Neural cell (in vitro differentiated cells): ENCODE data around the gene CLCN1. TPM values are rescaled to one million over a fixed set of nuclear protein-coding genes. Genes with fewer than 3 reads are reported as not detected.
A peak's percentile ranks its signal among the peaks of the same experiment; 100 is the strongest.

Source experiments
- H2AFZ ChIP-seq: fragments of 200-600, 300-800 bp; sonication (generic), shearing (Covaris generic); 2 replicates; pipeline ENCODE4 v1.6.0; 2014; ENCODE audit warnings: low read depth, mild to moderate bottlenecking, antibody characterized with exemption, low read length, moderate library complexity
- H3F3A ChIP-seq: fragments of 200-600 bp; shearing (Covaris generic); 2 replicates; pipeline ENCODE4 v1.6.1; 2016; ENCODE audit warnings: mild to moderate bottlenecking, moderate library complexity, mixed read lengths, antibody characterized with exemption, low read length; ENCODE audit not compliant: insufficient read depth, poor library complexity, severe bottlenecking
- H3K27ac ChIP-seq: fragments of 200-600, 300-800 bp; sonication (generic), shearing (Covaris generic); 2 replicates; pipeline ENCODE4 v1.5.1; 2014; ENCODE audit warnings: mild to moderate bottlenecking, low read length, moderate library complexity
- H3K27me3 ChIP-seq: fragments of 300-800, 200-600 bp; sonication (generic), shearing (Covaris generic); 2 replicates; pipeline ENCODE4 v1.6.0; 2014; ENCODE audit warnings: mild to moderate bottlenecking, low read depth, low read length, moderate library complexity; ENCODE audit not compliant: insufficient read depth
- H3K36me3 ChIP-seq: fragments of 300-800, 200-600 bp; sonication (generic), shearing (Covaris generic); 2 replicates; pipeline ENCODE4 v1.5.1; 2014; ENCODE audit warnings: mild to moderate bottlenecking, antibody characterized with exemption, low read length, moderate library complexity; ENCODE audit not compliant: insufficient read depth
- H3K4me2 ChIP-seq: fragments of 300-800, 200-600 bp; sonication (generic), shearing (Covaris generic); 2 replicates; pipeline ENCODE4 v1.6.0; 2014; ENCODE audit warnings: mild to moderate bottlenecking, low read length
- H3K4me3 ChIP-seq: fragments of 300-800, 200-600 bp; sonication (generic), shearing (Covaris generic); 2 replicates; pipeline ENCODE4 v1.5.1; 2014; ENCODE audit warnings: mild to moderate bottlenecking, low read length, moderate library complexity
- H3K79me2 ChIP-seq: fragments of 200-600 bp; shearing (Covaris generic); replicated peaks from 2 replicates; pipeline ENCODE4 v1.6.0; 2014; ENCODE audit warnings: mild to moderate bottlenecking, low read length, moderate library complexity; ENCODE audit not compliant: insufficient read depth
- H3K9ac ChIP-seq: fragments of 300-800, 200-600 bp; sonication (generic), shearing (Covaris generic); 2 replicates; pipeline ENCODE4 v1.6.1; 2016; ENCODE audit warnings: mild to moderate bottlenecking, low read length, mixed read lengths
- H3K9me2 ChIP-seq: fragments of 200-600 bp; shearing (Covaris generic); 2 replicates; pipeline ENCODE4 v1.6.1; 2016; ENCODE audit warnings: mild to moderate bottlenecking, low read length, mixed read lengths; ENCODE audit not compliant: insufficient read depth
- H3K9me3 ChIP-seq: fragments of 200-600, 300-800 bp; sonication (generic), shearing (Covaris generic); 2 replicates; pipeline ENCODE4 v1.6.1; 2016; ENCODE audit warnings: mild to moderate bottlenecking, mixed run types, low read length, moderate library complexity, mixed read lengths
- H4K20me1 ChIP-seq: fragments of 200-600 bp; shearing (Covaris generic); 2 replicates; pipeline ENCODE4 v1.6.1; 2016; ENCODE audit warnings: mild to moderate bottlenecking, mixed run types; ENCODE audit not compliant: insufficient read depth
- EP300 ChIP-seq: fragments of 450-650 bp; conservative IDR thresholded peaks from 2 replicates; pipeline ENCODE4 v1.6.1; 2014; ENCODE audit warnings: antibody characterized with exemption, mild to moderate bottlenecking, moderate library complexity; ENCODE audit not compliant: poor library complexity, severe bottlenecking
- EZH2 ChIP-seq: fragments of 200-600, 300-800 bp; shearing (Covaris generic), sonication (generic); IDR thresholded peaks from 2 replicates; pipeline ENCODE4 v1.6.1; 2014; ENCODE audit warnings: antibody characterized with exemption, low read length, borderline replicate concordance, mild to moderate bottlenecking; ENCODE audit not compliant: insufficient read depth, poor library complexity, severe bottlenecking
- MXI1 ChIP-seq: fragments of 450-650 bp; conservative IDR thresholded peaks from 2 replicates; pipeline ENCODE4 v1.6.1; 2014; ENCODE audit warnings: antibody characterized with exemption, mild to moderate bottlenecking; ENCODE audit not compliant: poor library complexity, severe bottlenecking
- POLR2AphosphoS5 ChIP-seq: IDR thresholded peaks from 2 replicates; pipeline ENCODE4 v1.6.1; 2012
- RAD21 ChIP-seq: fragments of 450-650 bp; conservative IDR thresholded peaks from 2 replicates; pipeline ENCODE4 v1.6.1; 2014; ENCODE audit warnings: antibody characterized with exemption, mild to moderate bottlenecking, moderate library complexity
- SMC3 ChIP-seq: fragments of 450-650 bp; conservative IDR thresholded peaks from 2 replicates; pipeline ENCODE4 v1.6.1; 2014; ENCODE audit warnings: antibody characterized with exemption, mild to moderate bottlenecking, moderate library complexity; ENCODE audit not compliant: poor library complexity
- TAF1 ChIP-seq: IDR thresholded peaks from 2 replicates; pipeline ENCODE4 v1.6.1; 2012; ENCODE audit warnings: low read depth
- polyA plus RNA-seq: library from polyadenylated mRNA; depleted of rRNA; stranded (reverse); fragments of >200 nt; gene quantifications from 2 replicates; pipeline ENCODE4 v1.2.3, GENCODE V29; 2014
- TF ChIP-seq, protein P1 (sequence below): fragments of 450-650 bp; IDR thresholded peaks from 2 replicates; pipeline ENCODE4 v1.5.1; 2014; ENCODE audit warnings: antibody characterized with exemption, mild to moderate bottlenecking, moderate library complexity; ENCODE audit not compliant: poor library complexity, severe bottlenecking
- TF ChIP-seq, protein P2 (sequence below): IDR thresholded peaks from 2 replicates; pipeline ENCODE4 v1.6.1; 2012; ENCODE audit warnings: borderline replicate concordance

The CLCN1 gene
- polyA plus RNA-seq, 1 donor from 2014 or later = not detected

DNA sequence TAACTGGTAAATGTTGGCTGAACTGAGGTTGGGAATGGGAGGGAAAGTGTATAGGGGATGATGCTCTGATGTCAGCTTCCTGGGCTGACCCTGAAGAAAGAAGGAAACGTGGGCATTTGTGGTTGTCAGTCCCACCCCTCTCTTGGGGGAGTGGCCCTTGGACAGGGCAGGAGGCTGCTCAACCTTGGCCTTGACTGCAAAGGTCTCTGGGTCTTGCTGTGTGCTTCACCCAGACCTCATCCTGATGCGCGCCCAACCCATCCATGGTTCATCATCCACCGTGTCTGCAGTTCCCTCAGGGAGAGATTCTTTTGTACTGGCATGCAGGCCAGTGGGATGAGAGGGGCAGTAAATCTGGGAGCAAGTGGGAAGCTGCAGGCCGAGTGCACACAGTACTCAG, 60.5 kb downstream of the CLCN1 start:
- H3K9ac ChIP-seq = no peak overlapping the region
- H3K4me3 ChIP-seq = no peak overlapping the region
- H3K9me2 ChIP-seq = no peaks in the 10 kb centered on the region
- H3K36me3 ChIP-seq = no peaks in the 10 kb centered on the region
- TF ChIP-seq EZH2 (no peak), EP300 (no peak)
- TF ChIP-seq, protein P1, sequence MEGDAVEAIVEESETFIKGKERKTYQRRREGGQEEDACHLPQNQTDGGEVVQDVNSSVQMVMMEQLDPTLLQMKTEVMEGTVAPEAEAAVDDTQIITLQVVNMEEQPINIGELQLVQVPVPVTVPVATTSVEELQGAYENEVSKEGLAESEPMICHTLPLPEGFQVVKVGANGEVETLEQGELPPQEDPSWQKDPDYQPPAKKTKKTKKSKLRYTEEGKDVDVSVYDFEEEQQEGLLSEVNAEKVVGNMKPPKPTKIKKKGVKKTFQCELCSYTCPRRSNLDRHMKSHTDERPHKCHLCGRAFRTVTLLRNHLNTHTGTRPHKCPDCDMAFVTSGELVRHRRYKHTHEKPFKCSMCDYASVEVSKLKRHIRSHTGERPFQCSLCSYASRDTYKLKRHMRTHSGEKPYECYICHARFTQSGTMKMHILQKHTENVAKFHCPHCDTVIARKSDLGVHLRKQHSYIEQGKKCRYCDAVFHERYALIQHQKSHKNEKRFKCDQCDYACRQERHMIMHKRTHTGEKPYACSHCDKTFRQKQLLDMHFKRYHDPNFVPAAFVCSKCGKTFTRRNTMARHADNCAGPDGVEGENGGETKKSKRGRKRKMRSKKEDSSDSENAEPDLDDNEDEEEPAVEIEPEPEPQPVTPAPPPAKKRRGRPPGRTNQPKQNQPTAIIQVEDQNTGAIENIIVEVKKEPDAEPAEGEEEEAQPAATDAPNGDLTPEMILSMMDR = no peak
- H3K27me3 ChIP-seq = no peaks in the 10 kb centered on the region
- H3K27ac ChIP-seq = no peak overlapping the region
- H3K9me3 ChIP-seq = no peaks in the 10 kb centered on the region
- no peak overlapping the region for H2AFZ ChIP-seq
- no peaks in the 10 kb centered on the region for H4K20me1 ChIP-seq
- no peaks in the 10 kb centered on the region for H3K79me2 ChIP-seq
- H3K4me2 ChIP-seq = no peak overlapping the region
- H3F3A ChIP-seq = no peaks in the 10 kb centered on the region

DNA sequence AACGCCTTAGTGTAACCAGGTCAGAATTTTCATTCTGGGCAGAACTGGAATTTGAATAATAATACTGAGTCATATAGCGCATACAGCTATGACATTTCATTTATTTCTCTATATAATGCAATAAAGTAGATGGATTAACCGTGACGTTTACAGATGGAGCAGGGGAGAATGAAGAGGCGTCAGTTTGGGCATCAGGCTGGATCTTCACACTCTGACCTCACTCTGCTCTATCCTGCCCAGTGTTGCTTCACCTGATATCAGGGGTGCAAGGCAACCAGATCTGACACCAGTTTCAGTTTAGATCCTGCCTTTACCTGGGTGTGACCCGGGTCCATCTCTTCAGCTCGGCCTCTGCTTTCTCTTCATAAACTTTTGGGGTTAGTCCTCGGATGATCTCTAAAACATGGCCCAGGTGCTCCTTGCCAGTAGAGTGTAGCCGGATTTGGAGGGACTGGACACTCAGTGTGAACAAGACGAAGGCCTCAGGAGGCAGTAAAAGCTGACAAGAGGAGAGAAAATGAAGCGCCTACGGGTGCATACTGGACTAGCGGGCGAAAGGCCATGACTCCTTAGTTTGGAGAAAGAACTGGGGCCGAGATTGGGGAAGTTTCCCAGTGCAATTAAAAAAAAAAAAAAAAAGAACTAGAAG, 63.8 kb downstream of the CLCN1 start:
- no peaks in the 10 kb centered on the region for H4K20me1 ChIP-seq
- TF ChIP-seq MXI1 (no peak), POLR2AphosphoS5 (no peak), SMC3 (no peak), TAF1 (no peak), EZH2 (no peak), EP300 (no peak), RAD21 (no peak)
- TF ChIP-seq, protein P2, sequence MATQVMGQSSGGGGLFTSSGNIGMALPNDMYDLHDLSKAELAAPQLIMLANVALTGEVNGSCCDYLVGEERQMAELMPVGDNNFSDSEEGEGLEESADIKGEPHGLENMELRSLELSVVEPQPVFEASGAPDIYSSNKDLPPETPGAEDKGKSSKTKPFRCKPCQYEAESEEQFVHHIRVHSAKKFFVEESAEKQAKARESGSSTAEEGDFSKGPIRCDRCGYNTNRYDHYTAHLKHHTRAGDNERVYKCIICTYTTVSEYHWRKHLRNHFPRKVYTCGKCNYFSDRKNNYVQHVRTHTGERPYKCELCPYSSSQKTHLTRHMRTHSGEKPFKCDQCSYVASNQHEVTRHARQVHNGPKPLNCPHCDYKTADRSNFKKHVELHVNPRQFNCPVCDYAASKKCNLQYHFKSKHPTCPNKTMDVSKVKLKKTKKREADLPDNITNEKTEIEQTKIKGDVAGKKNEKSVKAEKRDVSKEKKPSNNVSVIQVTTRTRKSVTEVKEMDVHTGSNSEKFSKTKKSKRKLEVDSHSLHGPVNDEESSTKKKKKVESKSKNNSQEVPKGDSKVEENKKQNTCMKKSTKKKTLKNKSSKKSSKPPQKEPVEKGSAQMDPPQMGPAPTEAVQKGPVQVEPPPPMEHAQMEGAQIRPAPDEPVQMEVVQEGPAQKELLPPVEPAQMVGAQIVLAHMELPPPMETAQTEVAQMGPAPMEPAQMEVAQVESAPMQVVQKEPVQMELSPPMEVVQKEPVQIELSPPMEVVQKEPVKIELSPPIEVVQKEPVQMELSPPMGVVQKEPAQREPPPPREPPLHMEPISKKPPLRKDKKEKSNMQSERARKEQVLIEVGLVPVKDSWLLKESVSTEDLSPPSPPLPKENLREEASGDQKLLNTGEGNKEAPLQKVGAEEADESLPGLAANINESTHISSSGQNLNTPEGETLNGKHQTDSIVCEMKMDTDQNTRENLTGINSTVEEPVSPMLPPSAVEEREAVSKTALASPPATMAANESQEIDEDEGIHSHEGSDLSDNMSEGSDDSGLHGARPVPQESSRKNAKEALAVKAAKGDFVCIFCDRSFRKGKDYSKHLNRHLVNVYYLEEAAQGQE = no peak
- TF ChIP-seq, protein P1 = no peak
- peak overlapping the region; percentile 50 for H3K4me2 ChIP-seq
- peak overlapping the region; percentile 85 for H3K27ac ChIP-seq
- no peak overlapping the region for H2AFZ ChIP-seq
- H3K27me3 ChIP-seq = no peaks in the 10 kb centered on the region
- no peaks in the 10 kb centered on the region for H3F3A ChIP-seq
- peaks cover 6% of the 10 kb centered on the region for H3K79me2 ChIP-seq
- H3K9me2 ChIP-seq = no peaks in the 10 kb centered on the region
- H3K4me3 ChIP-seq = peak overlapping the region; percentile 100
- H3K9me3 ChIP-seq = no peaks in the 10 kb centered on the region
- H3K36me3 ChIP-seq = no peaks in the 10 kb centered on the region
- peak overlapping the region; percentile 100 for H3K9ac ChIP-seq
